AG04450 (cell line): Measurements from ENCODE around the gene ANGPTL1. TPM values are rescaled to one million over a fixed set of nuclear protein-coding genes. Genes with fewer than 3 reads are reported as not detected.
A peak's percentile ranks its signal among the peaks of the same experiment; 100 is the strongest.

ENCODE experiments used
- CTCF ChIA-PET: fragments of 300-600, 350-600 bp; formaldehyde crosslinking; extraction: SDS; loops from one replicate; lab custom pipeline; 2022; ENCODE audit warnings: antibody characterized with exemption, inconsistent platforms; lab: Charles Lee
- POLR2A ChIA-PET: fragments of 350-600 bp; formaldehyde crosslinking; extraction: SDS; loops from one replicate; lab custom pipeline; 2021; ENCODE audit warnings: antibody characterized with exemption, inconsistent platforms; lab: Yijun Ruan, JAX
- DNase-seq: peaks from one replicate; pipeline ENCODE4 v3.0.0-alpha.2; 2011; ENCODE audit warnings: low read depth, low spot score
- H3K27ac ChIP-seq: one replicate; pipeline ENCODE4 v1.5.1; 2012; ENCODE audit warnings: low read depth, low read length, control low read depth
- H3K27me3 ChIP-seq: one replicate; pipeline ENCODE4 v1.6.0; 2012; ENCODE audit warnings: low read length; ENCODE audit not compliant: control insufficient read depth, insufficient read depth
- H3K4me3 ChIP-seq: 2 replicates; pipeline ENCODE4 v1.5.1; 2011; ENCODE audit warnings: mild to moderate bottlenecking, low read depth, low read length, control low read depth
- H3K9me3 ChIP-seq: 2 replicates; pipeline ENCODE4 v1.5.1; 2012; ENCODE audit warnings: low read length; ENCODE audit not compliant: control insufficient read depth, insufficient read depth
- CTCF ChIP-seq: IDR thresholded peaks from 2 replicates; pipeline ENCODE4 v1.5.1; 2011; ENCODE audit warnings: low read depth, low read length, control low read depth, inconsistent platforms
- polyA minus RNA-seq: library from RNA; depleted of rRNA, polyadenylated mRNA; stranded (reverse); fragments of >200 nt; gene quantifications from 2 replicates; pipeline ENCODE4 v1.2.3, GENCODE V29; 2011; rRNA and poly(A)+ RNA removed
- polyA plus RNA-seq: library from polyadenylated mRNA; depleted of rRNA; stranded (reverse); fragments of >200 nt; gene quantifications from 2 replicates; pipeline ENCODE4 v1.2.3, GENCODE V29; 2011; rRNA removed

Gene ANGPTL1, protein sequence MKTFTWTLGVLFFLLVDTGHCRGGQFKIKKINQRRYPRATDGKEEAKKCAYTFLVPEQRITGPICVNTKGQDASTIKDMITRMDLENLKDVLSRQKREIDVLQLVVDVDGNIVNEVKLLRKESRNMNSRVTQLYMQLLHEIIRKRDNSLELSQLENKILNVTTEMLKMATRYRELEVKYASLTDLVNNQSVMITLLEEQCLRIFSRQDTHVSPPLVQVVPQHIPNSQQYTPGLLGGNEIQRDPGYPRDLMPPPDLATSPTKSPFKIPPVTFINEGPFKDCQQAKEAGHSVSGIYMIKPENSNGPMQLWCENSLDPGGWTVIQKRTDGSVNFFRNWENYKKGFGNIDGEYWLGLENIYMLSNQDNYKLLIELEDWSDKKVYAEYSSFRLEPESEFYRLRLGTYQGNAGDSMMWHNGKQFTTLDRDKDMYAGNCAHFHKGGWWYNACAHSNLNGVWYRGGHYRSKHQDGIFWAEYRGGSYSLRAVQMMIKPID
- polyA plus RNA-seq (0.16 and 0.47 TPM in 2 replicates), polyA minus RNA-seq (0.35 TPM in 1 of 2 replicates, not detected in the other)

DNA sequence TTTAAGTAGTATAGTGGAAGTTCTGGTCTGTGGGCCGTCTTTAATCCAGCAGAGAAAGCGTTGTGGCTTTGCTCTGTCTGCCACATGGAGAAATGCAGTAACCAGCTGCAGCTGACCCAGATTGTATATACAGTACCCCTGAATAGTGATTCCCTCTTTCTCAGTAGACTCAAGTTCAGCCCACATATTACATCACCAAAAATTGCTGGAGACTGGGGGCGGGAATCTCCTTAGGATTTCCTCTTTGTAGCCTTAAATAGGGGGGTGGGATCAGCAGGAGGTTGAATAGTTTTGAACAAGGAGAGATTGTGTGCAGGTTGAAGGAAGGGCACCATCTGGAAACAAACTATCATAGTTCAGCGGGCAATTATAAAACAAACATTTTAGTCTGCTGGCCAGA lies at the start of gene ANGPTL1:
ANGPTL1 (minus strand) TSS at position 134 of the 400 bp plus-strand sequence. CDS start 5,301 bp downstream, outside the sequence.
- no peak for TF ChIP-seq CTCF
- peak within 1 kb of the TSS; percentile 3; the same call in 1 of the 2 replicates for H3K4me3 ChIP-seq
- H3K9me3 ChIP-seq = no peaks in the 10 kb centered on the region
- ChIA-PET POLR2A (interaction anchor here (0.9 kb wide), 1 partner anchor 91 kb away, joined by 3 read pairs; no protein-coding TSS in a partner anchor), CTCF (interaction anchor here (0.6 to 3.2 kb wide), 4 partner anchors 9 to 639 kb away, joined by 3 to 14 read pairs (median 4); no protein-coding TSS in a partner anchor)
- H3K27ac ChIP-seq = no peak within 1 kb of the TSS
- no peaks in the 10 kb centered on the region for H3K27me3 ChIP-seq
- peak; percentile 39 for DNase-seq

GRCh38 chr1:178919581-178919980 lies 48.7 kb upstream of the ANGPTL1 start:
- no peaks in the 10 kb centered on the region for H3K9me3 ChIP-seq

DNA sequence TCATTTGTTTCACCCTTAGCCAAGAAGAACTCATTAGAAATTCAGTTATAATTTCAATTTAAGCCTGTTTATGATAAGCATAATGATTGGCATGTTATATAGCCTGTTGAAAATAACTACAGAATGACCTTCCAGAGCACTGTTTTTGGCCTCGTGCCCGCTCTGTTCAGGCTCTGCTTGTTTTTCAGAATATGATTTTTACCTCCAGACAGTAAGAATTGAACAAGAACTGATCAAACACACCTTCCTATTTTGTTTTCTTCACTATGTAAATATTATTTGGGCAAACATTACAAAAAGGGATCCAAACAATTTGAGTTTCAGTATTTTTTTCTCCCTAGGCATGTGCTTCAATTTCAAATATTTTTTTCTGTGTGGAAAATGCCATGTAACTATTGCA lies 48.1 kb upstream of the ANGPTL1 start:
- no peak overlapping the region for H3K27ac ChIP-seq
- no peak overlapping the region for H3K4me3 ChIP-seq
- no peaks in the 10 kb centered on the region for H3K27me3 ChIP-seq
- no peaks in the 10 kb centered on the region for H3K9me3 ChIP-seq
- CTCF ChIA-PET = no interaction called here
- no peak for TF ChIP-seq CTCF
- no peak for DNase-seq
- POLR2A ChIA-PET = no interaction called here

More at GRCh38 chr1:178919581-178919980, 48.7 kb upstream of the ANGPTL1 start:
- no peak overlapping the region for H3K4me3 ChIP-seq
- no peak for TF ChIP-seq CTCF
- ChIA-PET CTCF (no interaction called here), POLR2A (no interaction called here)
- DNase-seq = no peak
- H3K27me3 ChIP-seq = no peaks in the 10 kb centered on the region
- H3K27ac ChIP-seq = no peak overlapping the region

DNA sequence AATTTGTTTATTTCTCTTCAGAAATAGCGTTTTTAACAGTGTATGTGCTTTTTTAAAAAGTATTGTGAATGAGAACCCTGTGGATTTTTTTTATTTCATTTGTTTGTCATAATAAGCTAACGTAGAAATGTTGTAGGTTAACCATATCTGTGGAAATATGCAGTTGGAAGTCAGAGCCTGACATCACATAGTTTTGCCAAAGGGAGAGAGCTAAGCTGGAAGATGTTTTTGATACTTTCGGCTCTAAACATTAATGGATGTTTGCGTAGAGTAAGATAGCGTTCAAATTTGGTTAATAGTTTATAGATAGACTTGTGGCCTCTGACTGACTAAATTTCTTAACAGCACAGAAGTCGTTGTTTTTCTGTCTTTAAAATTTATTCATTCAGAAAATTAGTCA lies 47.4 kb upstream of the ANGPTL1 start:
- TF ChIP-seq CTCF = no peak
- POLR2A ChIA-PET = no interaction called here
- DNase-seq = no peak
- no peaks in the 10 kb centered on the region; the same call in 1 of the 2 replicates for H3K9me3 ChIP-seq
- H3K27me3 ChIP-seq = no peaks in the 10 kb centered on the region
- no peak overlapping the region for H3K4me3 ChIP-seq
- no peak overlapping the region for H3K27ac ChIP-seq
- CTCF ChIA-PET = interaction anchor here (0.9 to 1.4 kb wide), 3 partner anchors 12 to 85 kb away, joined by 3 to 4 read pairs (median 3); no protein-coding TSS in a partner anchor
